Thoracic aorta (tissue), 2 donors: ENCODE measurements around the gene GPX3. TPM values are rescaled to one million over a fixed set of nuclear protein-coding genes. Genes with fewer than 3 reads are reported as not detected.

Experiments used
- ATAC-seq: fragments of 150-250 bp; one replicate; pipeline ENCODE4 v1.8.0; 2017; ENCODE audit warnings: low read depth; ENCODE audit not compliant: insufficient number of reproducible peaks, low FRiP score
- DNase-seq: peaks from one replicate; pipeline ENCODE4 v3.0.0-alpha.2; 2020; ENCODE audit warnings: low spot score
- H3K27ac ChIP-seq, 2 donors: fragments of 200-600 bp; sonication (generic); 1 replicate in 1 of 2; 2 replicates in 1 of 2; pipeline ENCODE4 v1.5.1; 2016; ENCODE audit warnings: mild to moderate bottlenecking in 2 of 2, moderate library complexity in 2 of 2
- H3K27me3 ChIP-seq: fragments of 200-600 bp; sonication (generic); replicated peaks from 2 replicates; pipeline ENCODE4 v1.6.0; 2016; ENCODE audit warnings: mild to moderate bottlenecking; ENCODE audit not compliant: insufficient read depth
- H3K36me3 ChIP-seq: fragments of 200-600 bp; sonication (generic); one replicate; pipeline ENCODE4 v1.5.1; 2016
- H3K4me1 ChIP-seq, 2 donors: fragments of 200-600 bp; sonication (generic); 1 replicate in 1 of 2; 2 replicates in 1 of 2; pipeline versions ENCODE4 v1.5.1 to v1.6.0; 2016; ENCODE audit warnings: low read depth in 2 of 2, mild to moderate bottlenecking in 1 of 2; ENCODE audit not compliant: control insufficient read depth in 1 of 2
- H3K4me3 ChIP-seq: fragments of 200-600 bp; sonication (generic); 2 replicates; pipeline ENCODE4 v1.5.1; 2016; ENCODE audit warnings: mild to moderate bottlenecking
- H3K9me3 ChIP-seq: fragments of 200-600 bp; sonication (generic); 2 replicates; pipeline ENCODE4 v1.5.1; 2016
- total RNA-seq, 2 donors: library from RNA; depleted of rRNA; stranded (reverse); fragments of >200 nt; gene quantifications; one replicate each; pipeline versions ENCODE4 v1.1.0 to v1.2.3, GENCODE V29; 2016
- TF ChIP-seq, protein P1 (sequence below): fragments of 200-600 bp; sonication (generic); IDR thresholded peaks from one replicate; pipeline ENCODE4 v1.5.1; 2019; ENCODE audit warnings: antibody characterized with exemption

The GPX3 gene
- total RNA-seq, 2 donors from 2014 or later, result 1,240 to 1,874 TPM

DNA sequence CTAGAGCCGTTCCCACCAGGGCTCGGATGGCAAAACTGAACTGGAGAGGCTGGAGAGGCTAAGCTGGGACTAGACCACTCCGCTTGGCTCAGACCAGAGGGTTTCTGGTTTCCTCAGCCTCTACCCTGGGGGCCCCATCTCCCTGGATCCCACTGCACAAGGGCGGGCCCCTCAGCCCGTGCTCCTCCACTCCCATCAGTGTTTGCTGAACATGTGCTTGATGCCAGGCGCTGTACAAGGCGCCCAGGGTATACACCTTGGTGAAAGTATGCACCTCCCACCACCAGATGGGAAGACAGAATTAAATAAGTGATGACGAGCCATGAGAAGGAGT lies 18.0 kb downstream of the GPX3 start:
- Histone ChIP-seq H3K27me3 (no peaks in the 10 kb centered on the region), H3K4me1 (peaks cover 13 to 24% of the 10 kb centered on the region in 2 donors), H3K27ac (peak overlapping the region; percentile 37 to 67), H3K36me3 (peaks cover 61% of the 10 kb centered on the region), H3K9me3 (no peaks in the 10 kb centered on the region), H3K4me3 (no peak overlapping the region)
- DNase-seq (no peak), ATAC-seq (peak; percentile 16)
- TF ChIP-seq, protein P1, sequence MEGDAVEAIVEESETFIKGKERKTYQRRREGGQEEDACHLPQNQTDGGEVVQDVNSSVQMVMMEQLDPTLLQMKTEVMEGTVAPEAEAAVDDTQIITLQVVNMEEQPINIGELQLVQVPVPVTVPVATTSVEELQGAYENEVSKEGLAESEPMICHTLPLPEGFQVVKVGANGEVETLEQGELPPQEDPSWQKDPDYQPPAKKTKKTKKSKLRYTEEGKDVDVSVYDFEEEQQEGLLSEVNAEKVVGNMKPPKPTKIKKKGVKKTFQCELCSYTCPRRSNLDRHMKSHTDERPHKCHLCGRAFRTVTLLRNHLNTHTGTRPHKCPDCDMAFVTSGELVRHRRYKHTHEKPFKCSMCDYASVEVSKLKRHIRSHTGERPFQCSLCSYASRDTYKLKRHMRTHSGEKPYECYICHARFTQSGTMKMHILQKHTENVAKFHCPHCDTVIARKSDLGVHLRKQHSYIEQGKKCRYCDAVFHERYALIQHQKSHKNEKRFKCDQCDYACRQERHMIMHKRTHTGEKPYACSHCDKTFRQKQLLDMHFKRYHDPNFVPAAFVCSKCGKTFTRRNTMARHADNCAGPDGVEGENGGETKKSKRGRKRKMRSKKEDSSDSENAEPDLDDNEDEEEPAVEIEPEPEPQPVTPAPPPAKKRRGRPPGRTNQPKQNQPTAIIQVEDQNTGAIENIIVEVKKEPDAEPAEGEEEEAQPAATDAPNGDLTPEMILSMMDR, result no peak

DNA sequence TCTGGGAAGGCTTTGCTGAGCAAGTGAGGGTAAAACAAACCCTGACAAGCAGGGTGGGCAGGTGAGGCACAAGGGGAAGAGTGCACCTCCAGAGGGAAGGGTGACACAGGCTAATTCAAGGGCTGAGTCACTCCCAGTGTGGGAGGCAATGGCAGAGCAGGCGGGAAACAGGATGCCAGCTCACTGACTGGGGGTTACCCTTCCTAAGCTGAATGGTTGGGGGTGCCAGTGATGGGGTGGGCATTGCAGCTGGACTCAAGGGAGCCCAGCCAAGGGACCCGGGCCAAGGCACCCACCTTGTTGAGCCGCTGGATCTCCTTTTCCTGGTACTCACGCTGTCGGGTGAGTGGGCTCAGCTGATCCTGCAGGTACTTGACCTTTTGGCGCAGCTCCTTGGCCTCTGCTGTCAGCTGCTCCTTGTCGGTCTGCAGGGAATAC lies 18.4 kb downstream of the GPX3 start:
- peaks cover 13 to 24% of the 10 kb centered on the region in 2 donors for H3K4me1 ChIP-seq
- H3K27me3 ChIP-seq, result no peaks in the 10 kb centered on the region
- H3K36me3 ChIP-seq, result peaks cover 57% of the 10 kb centered on the region
- peak overlapping the region; percentile 37 to 67 for H3K27ac ChIP-seq
- H3K9me3 ChIP-seq, result no peaks in the 10 kb centered on the region
- ATAC-seq (no peak), DNase-seq (no peak)
- TF ChIP-seq, protein P1, result no peak
- no peak overlapping the region for H3K4me3 ChIP-seq

DNA sequence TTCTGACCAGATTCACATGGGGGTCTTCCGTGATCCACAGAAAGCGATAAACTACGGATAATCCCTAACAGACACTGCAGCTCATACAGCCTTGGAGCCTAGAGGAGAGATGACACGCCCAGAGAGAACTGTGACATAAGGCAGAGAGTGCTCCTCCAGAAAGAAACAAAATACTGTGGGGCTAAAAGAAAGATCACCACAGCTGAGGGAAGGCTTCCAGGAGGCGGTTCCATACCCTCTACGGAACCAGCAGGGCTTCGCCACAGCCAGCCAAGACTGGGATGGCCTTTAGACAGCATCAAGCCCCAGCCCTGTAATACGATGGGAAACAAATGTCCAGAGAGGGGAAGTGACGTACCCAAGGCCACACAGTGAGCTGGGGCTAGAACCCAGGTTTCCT lies 19.3 kb downstream of the GPX3 start:
- Histone ChIP-seq H3K27me3 (no peaks in the 10 kb centered on the region), H3K27ac (peak overlapping the region in 1 of 2 donors; percentile 67), H3K36me3 (peaks cover 49% of the 10 kb centered on the region), H3K9me3 (no peaks in the 10 kb centered on the region), H3K4me3 (no peak overlapping the region), H3K4me1 (peaks cover 13 to 24% of the 10 kb centered on the region in 2 donors)
- DNase-seq (no peak), ATAC-seq (no peak)
- TF ChIP-seq, protein P1, result no peak

DNA sequence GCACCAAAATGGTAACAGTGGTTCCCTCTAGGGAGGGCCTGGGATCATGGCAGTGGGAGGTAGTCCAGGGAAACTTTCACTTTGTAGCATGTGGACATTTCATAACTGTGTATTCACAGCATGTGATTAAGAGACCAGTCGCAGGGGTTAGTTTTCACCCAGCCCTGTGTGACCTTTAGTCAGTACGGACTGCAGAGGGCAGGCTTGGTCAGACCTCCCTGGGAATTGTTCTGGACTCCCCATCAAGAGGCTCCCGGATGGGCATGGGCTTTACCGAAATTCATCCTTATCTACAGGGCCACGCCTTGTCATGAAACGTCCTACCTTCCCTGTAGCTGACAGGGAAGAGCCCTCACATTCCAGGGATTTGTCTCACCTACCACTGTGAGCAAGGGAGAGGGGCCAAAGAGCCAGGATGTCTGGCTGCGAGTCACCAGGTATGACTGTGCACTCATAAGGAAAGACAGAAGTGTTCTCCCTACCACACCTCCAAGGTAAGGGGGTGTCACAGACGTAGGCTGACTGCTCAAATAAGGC lies 19.9 kb downstream of the GPX3 start:
- peaks cover 13 to 24% of the 10 kb centered on the region in 2 donors for H3K4me1 ChIP-seq
- ATAC-seq, result no peak
- no peaks in the 10 kb centered on the region for H3K27me3 ChIP-seq
- no peaks in the 10 kb centered on the region for H3K9me3 ChIP-seq
- H3K27ac ChIP-seq, result peak overlapping the region in 1 of 2 donors; percentile 67
- no peak for DNase-seq
- TF ChIP-seq, protein P1, result no peak
- H3K36me3 ChIP-seq, result peaks cover 43% of the 10 kb centered on the region
- no peak overlapping the region for H3K4me3 ChIP-seq

DNA sequence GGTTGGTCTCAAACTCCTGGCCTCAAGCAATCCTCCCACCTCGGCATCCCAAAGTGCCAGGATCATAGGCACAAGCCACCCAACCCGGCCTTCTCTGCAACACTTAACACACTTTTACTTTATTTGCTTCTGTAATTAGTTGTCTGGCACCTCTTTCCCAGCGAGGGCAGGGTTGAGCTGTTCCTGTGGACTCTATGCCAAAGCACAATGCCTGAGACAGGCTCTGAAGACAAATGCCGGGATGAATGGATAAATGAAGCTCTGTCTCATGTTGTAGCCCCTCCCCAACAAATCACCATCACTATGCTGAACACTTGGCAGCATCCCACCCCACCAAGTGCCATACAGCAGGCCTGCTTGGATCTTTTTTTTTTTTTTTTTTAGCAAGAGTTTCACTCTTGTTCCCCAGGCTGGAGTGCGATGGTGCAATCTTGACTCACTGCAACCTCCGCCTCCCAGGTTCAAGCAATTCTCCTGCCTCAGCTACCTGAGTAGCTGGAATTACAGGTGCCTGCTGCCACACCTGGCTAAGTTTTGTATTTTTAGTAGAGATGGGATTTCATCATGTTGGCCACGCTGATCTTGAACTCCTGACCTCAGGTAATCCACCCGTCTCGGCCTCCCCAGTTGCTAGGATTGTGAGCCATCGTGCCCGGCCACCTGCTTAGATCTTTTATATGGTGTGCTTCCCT lies 21.3 kb downstream of the GPX3 start:
- DNase-seq, result no peak
- H3K9me3 ChIP-seq, result no peaks in the 10 kb centered on the region
- no peak overlapping the region for H3K27ac ChIP-seq
- H3K4me1 ChIP-seq, result peaks cover 13 to 24% of the 10 kb centered on the region in 2 donors
- no peaks in the 10 kb centered on the region for H3K27me3 ChIP-seq
- H3K36me3 ChIP-seq, result peaks cover 38% of the 10 kb centered on the region
- ATAC-seq, result no peak
- TF ChIP-seq, protein P1, result no peak
- H3K4me3 ChIP-seq, result no peak overlapping the region
